ENCODE measurements around the gene DBT. TPM values are rescaled to one million over a fixed set of nuclear protein-coding genes. Genes with fewer than 3 reads are reported as not detected.

DBT gene
- total RNA-seq, 1 donor from 2014 or later, result 7.4 TPM

GRCh38 chr1:100287162-100287561 is 37.5 kb upstream of the DBT start:
- H3K36me3 ChIP-seq (ENCODE audit: control insufficient read depth, insufficient read depth, low read length), result no peaks in the 10 kb centered on the region
- TF ChIP-seq CTCF (IDR thresholded peaks at IDR 0.05; ENCODE audit: insufficient read depth, low read length, poor library complexity, severe bottlenecking), result no peak
- DNase-seq (ENCODE audit: low read depth), result no peak
- H3K27me3 ChIP-seq (ENCODE audit: control insufficient read depth, insufficient read depth, low read length), result no peaks in the 10 kb centered on the region
- H3K4me3 ChIP-seq (ENCODE audit: low read depth, low read length), result no peak overlapping the region

GRCh38 chr1:100284591-100284990 is 35.0 kb upstream of the DBT start:
- Histone ChIP-seq H3K36me3 (ENCODE audit: control insufficient read depth, insufficient read depth, low read length) (no peaks in the 10 kb centered on the region), H3K4me3 (ENCODE audit: low read depth, low read length) (no peak overlapping the region), H3K27me3 (ENCODE audit: control insufficient read depth, insufficient read depth, low read length) (no peaks in the 10 kb centered on the region)
- DNase-seq (ENCODE audit: low read depth), result no peak
- no peak for TF ChIP-seq CTCF (IDR thresholded peaks at IDR 0.05; ENCODE audit: insufficient read depth, low read length, poor library complexity, severe bottlenecking)

- DNase-seq (ENCODE audit: low read depth), result no peak
- no peaks in the 10 kb centered on the region for H3K27me3 ChIP-seq (ENCODE audit: control insufficient read depth, insufficient read depth, low read length)
- H3K36me3 ChIP-seq (ENCODE audit: control insufficient read depth, insufficient read depth, low read length), result peaks cover 1% of the 10 kb centered on the region
- no peak for TF ChIP-seq CTCF (IDR thresholded peaks at IDR 0.05; ENCODE audit: insufficient read depth, low read length, poor library complexity, severe bottlenecking)
- no peak overlapping the region for H3K4me3 ChIP-seq (ENCODE audit: low read depth, low read length)
Observed at GRCh38 chr1:100279954-100280682, 30.5 kb upstream of the DBT start.

- TF ChIP-seq CTCF (IDR thresholded peaks at IDR 0.05; ENCODE audit: insufficient read depth, low read length, poor library complexity, severe bottlenecking), result no peak
- no peak for DNase-seq (ENCODE audit: low read depth)
- H3K4me3 ChIP-seq (ENCODE audit: low read depth, low read length), result no peak overlapping the region
- peaks cover 1% of the 10 kb centered on the region for H3K36me3 ChIP-seq (ENCODE audit: control insufficient read depth, insufficient read depth, low read length)
- H3K27me3 ChIP-seq (ENCODE audit: control insufficient read depth, insufficient read depth, low read length), result no peaks in the 10 kb centered on the region
Observed at GRCh38 chr1:100279358-100279923, 29.8 kb upstream of the DBT start.

- TF ChIP-seq CTCF (IDR thresholded peaks at IDR 0.05; ENCODE audit: insufficient read depth, low read length, poor library complexity, severe bottlenecking), result no peak
- DNase-seq (ENCODE audit: low read depth), result no peak
- Histone ChIP-seq H3K4me3 (ENCODE audit: low read depth, low read length) (no peak overlapping the region), H3K27me3 (ENCODE audit: control insufficient read depth, insufficient read depth, low read length) (no peaks in the 10 kb centered on the region), H3K36me3 (ENCODE audit: control insufficient read depth, insufficient read depth, low read length) (peaks cover 4% of the 10 kb centered on the region)
Observed at GRCh38 chr1:100277866-100278265, 28.2 kb upstream of the DBT start.

GRCh38 chr1:100268202-100268601 is 18.6 kb upstream of the DBT start:
- peaks cover 1% of the 10 kb centered on the region for H3K36me3 ChIP-seq (ENCODE audit: control insufficient read depth, insufficient read depth, low read length)
- no peak for TF ChIP-seq CTCF (IDR thresholded peaks at IDR 0.05; ENCODE audit: insufficient read depth, low read length, poor library complexity, severe bottlenecking)

More at GRCh38 chr1:100268202-100268601, 18.6 kb upstream of the DBT start:
- no peak for DNase-seq (ENCODE audit: low read depth)
- no peak overlapping the region for H3K4me3 ChIP-seq (ENCODE audit: low read depth, low read length)
- H3K27me3 ChIP-seq (ENCODE audit: control insufficient read depth, insufficient read depth, low read length), result no peaks in the 10 kb centered on the region
